ENCODE data around the gene TREML2. TPM values are rescaled to one million over a fixed set of nuclear protein-coding genes. Genes with fewer than 3 reads are reported as not detected.
A peak's percentile ranks its signal among the peaks of the same experiment; 100 is the strongest.
"Not testable (repeated sequence)": the region's sequence is repeated elsewhere in the genome, so short reads cannot be mapped to it uniquely, and the experiment has no call there.

The TREML2 gene
- total RNA-seq = 1 to 10 TPM in 1 of 2 donors, under 1 TPM in 1; 0.65 to 1.4 TPM
- polyA plus RNA-seq = 1 to 10 TPM in 1 of 2 donors, under 1 TPM in 1; 0.06 to 4.4 TPM
- long read RNA-seq, donor 1 = 0 reads
- long read RNA-seq, donor 2 = 0 reads
- long read RNA-seq, donor 3 = 0 reads
- long read RNA-seq, donor 4 = 0 reads
- long read RNA-seq, donor 5 = 0 reads

- no peak within 1 kb of the TSS for H3K9ac ChIP-seq (ENCODE audit: insufficient read depth in 1 of 2, low read length in 2 of 2)
- ATAC-seq (ENCODE audit: insufficient read depth, low FRiP score) = peak; percentile 63
These were observed at the start of gene TREML2 for GRCh38 chr6:41200901-41201763. TSS of gene TREML2 (minus strand) at chr6:41201149. CDS start at chr6:41201008, 141 bp downstream.

DNA sequence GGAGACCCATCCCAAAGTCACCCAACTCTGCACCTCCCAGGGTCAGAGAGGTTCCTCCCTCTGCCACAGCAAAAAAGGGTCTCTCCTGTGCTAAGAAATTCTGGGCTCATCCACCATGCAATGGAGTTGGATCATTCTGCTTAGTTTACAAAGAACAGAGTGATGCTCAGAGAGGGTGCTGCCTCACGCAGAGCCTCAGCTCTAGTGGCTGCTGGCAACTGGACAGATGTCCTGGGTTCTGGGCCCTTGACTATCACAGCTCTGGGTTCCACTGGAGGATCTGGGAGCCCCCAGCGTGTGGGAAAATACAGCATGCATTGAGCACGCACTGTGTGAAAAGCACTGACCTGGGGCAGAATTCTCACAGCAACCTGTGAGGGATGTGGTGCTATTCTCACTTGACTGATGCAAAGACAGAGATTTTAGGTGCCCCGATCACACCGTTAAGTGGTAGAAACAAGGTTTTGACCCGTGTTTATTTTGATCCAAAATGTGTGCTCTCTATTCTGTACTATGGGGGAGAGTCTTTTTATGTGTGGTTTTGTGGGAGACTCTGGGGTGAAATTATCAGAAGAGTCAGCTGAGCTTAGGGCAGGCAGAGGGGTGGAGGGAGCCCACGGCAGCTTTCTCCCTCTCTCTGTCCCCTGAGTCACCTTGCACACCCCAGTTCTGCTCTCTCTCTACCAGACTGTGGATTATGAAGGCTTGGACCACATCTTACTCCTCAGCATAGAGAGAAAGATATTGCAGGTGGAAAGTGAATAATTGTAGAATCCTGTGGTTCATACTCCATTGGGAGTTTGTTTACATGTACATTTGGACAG lies 47.1 kb upstream of the TREML2 start:
- Histone ChIP-seq H3K9ac (ENCODE audit: insufficient read depth in 1 of 2, low read length in 2 of 2) (no peak overlapping the region), H3K4me1 (ENCODE audit: control insufficient read depth in 5 of 5, insufficient read depth in 5 of 5, low read length in 5 of 5) (no peaks in the 10 kb centered on the region), H3K36me3 (ENCODE audit: control insufficient read depth in 4 of 4, insufficient read depth in 4 of 4, low read length in 4 of 4) (no peaks in the 10 kb centered on the region), H3K4me3 (no peak overlapping the region), H3K27ac (ENCODE audit: low read depth in 1 of 2, low read length in 1 of 2) (no peak overlapping the region), H3K9me3 (ENCODE audit: control insufficient read depth in 4 of 4, insufficient read depth in 3 of 4, low read length in 3 of 4) (peaks cover 0 to under 1% (median 0%) of the 10 kb centered on the region in 4 donors), H3K27me3 (ENCODE audit: control insufficient read depth in 3 of 3, insufficient read depth in 3 of 3, low read length in 2 of 3) (peaks cover 0 to 2% (median 0%) of the 10 kb centered on the region in 3 donors)
- TF ChIP-seq, protein P1, sequence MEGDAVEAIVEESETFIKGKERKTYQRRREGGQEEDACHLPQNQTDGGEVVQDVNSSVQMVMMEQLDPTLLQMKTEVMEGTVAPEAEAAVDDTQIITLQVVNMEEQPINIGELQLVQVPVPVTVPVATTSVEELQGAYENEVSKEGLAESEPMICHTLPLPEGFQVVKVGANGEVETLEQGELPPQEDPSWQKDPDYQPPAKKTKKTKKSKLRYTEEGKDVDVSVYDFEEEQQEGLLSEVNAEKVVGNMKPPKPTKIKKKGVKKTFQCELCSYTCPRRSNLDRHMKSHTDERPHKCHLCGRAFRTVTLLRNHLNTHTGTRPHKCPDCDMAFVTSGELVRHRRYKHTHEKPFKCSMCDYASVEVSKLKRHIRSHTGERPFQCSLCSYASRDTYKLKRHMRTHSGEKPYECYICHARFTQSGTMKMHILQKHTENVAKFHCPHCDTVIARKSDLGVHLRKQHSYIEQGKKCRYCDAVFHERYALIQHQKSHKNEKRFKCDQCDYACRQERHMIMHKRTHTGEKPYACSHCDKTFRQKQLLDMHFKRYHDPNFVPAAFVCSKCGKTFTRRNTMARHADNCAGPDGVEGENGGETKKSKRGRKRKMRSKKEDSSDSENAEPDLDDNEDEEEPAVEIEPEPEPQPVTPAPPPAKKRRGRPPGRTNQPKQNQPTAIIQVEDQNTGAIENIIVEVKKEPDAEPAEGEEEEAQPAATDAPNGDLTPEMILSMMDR (IDR thresholded peaks at IDR 0.05; ENCODE audit: control extremely low read depth, extremely low read depth) = no peak
- no peak for DNase-seq
- 71 to 83% methylated on average over 7 of the region's 7 CpGs for WGBS, 2 donors
- ATAC-seq (ENCODE audit: insufficient read depth, low FRiP score) = no peak

More at GRCh38 chr6:41200901-41201763, at the start of gene TREML2:
- DNase-seq = no peak
- Histone ChIP-seq H3K27me3 (ENCODE audit: control insufficient read depth in 3 of 3, insufficient read depth in 3 of 3, low read length in 2 of 3) (peaks cover 0 to 6% (median 0%) of the 10 kb centered on the region in 3 donors), H3K27ac (ENCODE audit: low read depth in 1 of 2, low read length in 1 of 2) (peak within 1 kb of the TSS in 1 of 2 donors; percentile 78), H3K9me3 (ENCODE audit: control insufficient read depth in 4 of 4, insufficient read depth in 3 of 4, low read length in 3 of 4) (no peaks in the 10 kb centered on the region), H3K4me1 (ENCODE audit: control insufficient read depth in 5 of 5, insufficient read depth in 5 of 5, low read length in 5 of 5) (peaks cover 0 to 2% (median 0%) of the 10 kb centered on the region in 5 donors), H3K4me3 (no peak within 1 kb of the TSS), H3K36me3 (ENCODE audit: control insufficient read depth in 4 of 4, insufficient read depth in 4 of 4, low read length in 4 of 4) (no peaks in the 10 kb centered on the region)
- TF ChIP-seq, protein P1 (IDR thresholded peaks at IDR 0.05; ENCODE audit: control extremely low read depth, extremely low read depth) = no peak
- 44 to 57% methylated on average over 12 of the region's 12 CpGs for WGBS, 2 donors

DNA sequence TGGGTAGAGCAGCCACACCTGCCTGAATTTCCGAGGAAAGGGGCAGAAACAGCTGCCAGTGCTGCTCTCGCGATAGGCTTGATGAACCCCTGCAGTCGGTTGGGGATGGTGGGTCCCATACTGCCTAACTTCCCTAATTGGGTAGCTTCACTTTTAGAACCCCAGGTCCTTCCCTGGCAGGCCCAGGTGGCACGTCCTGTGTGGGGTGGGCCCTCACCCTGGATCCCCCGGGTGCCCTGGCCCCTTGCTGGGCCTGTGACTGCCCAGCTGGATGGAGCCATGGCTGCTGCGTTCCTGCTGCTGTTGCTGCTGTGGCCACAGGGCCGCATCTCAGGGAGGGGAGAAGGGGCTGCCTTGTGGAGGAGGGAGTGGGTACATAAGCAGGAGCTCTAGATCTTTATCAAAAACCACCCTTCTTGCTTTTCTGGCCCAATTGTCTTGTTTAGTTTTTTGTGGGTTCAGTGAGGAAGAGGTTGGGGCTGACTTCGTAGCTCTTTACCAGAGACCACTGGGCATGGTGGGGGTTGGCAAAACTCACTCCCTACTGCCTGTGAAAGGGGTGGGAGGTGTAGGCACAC lies 46.4 kb upstream of the TREML2 start:
- H3K36me3 ChIP-seq (ENCODE audit: control insufficient read depth in 4 of 4, insufficient read depth in 4 of 4, low read length in 4 of 4) = no peaks in the 10 kb centered on the region
- DNase-seq (no peak), ATAC-seq (ENCODE audit: insufficient read depth, low FRiP score) (no peak)
- TF ChIP-seq, protein P1 (IDR thresholded peaks at IDR 0.05; ENCODE audit: control extremely low read depth, extremely low read depth) = no peak
- H3K4me3 ChIP-seq = no peak overlapping the region
- no peak overlapping the region for H3K27ac ChIP-seq (ENCODE audit: low read depth in 1 of 2, low read length in 1 of 2)
- H3K4me1 ChIP-seq (ENCODE audit: control insufficient read depth in 5 of 5, insufficient read depth in 5 of 5, low read length in 5 of 5) = no peaks in the 10 kb centered on the region
- 67% methylated on average over 9 of the region's 9 CpGs for WGBS, 2 donors
- H3K9me3 ChIP-seq (ENCODE audit: control insufficient read depth in 4 of 4, insufficient read depth in 3 of 4, low read length in 3 of 4) = peaks cover 0 to 3% (median 0%) of the 10 kb centered on the region in 4 donors
- H3K27me3 ChIP-seq (ENCODE audit: control insufficient read depth in 3 of 3, insufficient read depth in 3 of 3, low read length in 2 of 3) = peaks cover 0 to 2% (median 0%) of the 10 kb centered on the region in 3 donors
- no peak overlapping the region for H3K9ac ChIP-seq (ENCODE audit: insufficient read depth in 1 of 2, low read length in 2 of 2)

GRCh38 chr6:41246529-41246928 lies 45.6 kb upstream of the TREML2 start:
- H3K4me1 ChIP-seq (ENCODE audit: control insufficient read depth in 5 of 5, insufficient read depth in 5 of 5, low read length in 5 of 5); H3K9ac ChIP-seq (ENCODE audit: insufficient read depth in 1 of 2, low read length in 2 of 2); H3K27me3 ChIP-seq (ENCODE audit: control insufficient read depth in 3 of 3, insufficient read depth in 3 of 3, low read length in 2 of 3); H3K9me3 ChIP-seq (ENCODE audit: control insufficient read depth in 4 of 4, insufficient read depth in 3 of 4, low read length in 3 of 4); ATAC-seq (ENCODE audit: insufficient read depth, low FRiP score); H3K4me3 ChIP-seq; DNase-seq; H3K36me3 ChIP-seq (ENCODE audit: control insufficient read depth in 4 of 4, insufficient read depth in 4 of 4, low read length in 4 of 4); H3K27ac ChIP-seq (ENCODE audit: low read depth in 1 of 2, low read length in 1 of 2): not testable (repeated sequence)
- 99 to 100% methylated on average over 3 to 4 of the region's 4 CpGs for WGBS, 2 donors

Data from lung (tissue), 16 donors.